NK-92 (cell line): ENCODE data around the gene PEMT.
"Not testable (repeated sequence)": the region's sequence is repeated elsewhere in the genome, so short reads cannot be mapped to it uniquely, and the experiment has no call there.

Experiments used
- DNase-seq: peaks from one replicate; lab custom pipeline; 2025; ENCODE audit not compliant: unreplicated experiment; lab: John Stamatoyannopoulos, UW

The PEMT gene

GRCh38 chr17:17591355-17592298 is at the start of gene PEMT:
TSS of gene PEMT (minus strand) at chr17:17591708. CDS start at chr17:17591626, 82 bp downstream.
- peak; percentile 53 for DNase-seq

- not testable (repeated sequence) for DNase-seq
These were observed 48.3 kb upstream of the PEMT start for GRCh38 chr17:17639661-17640270.

- no peak for DNase-seq
These were observed 47.0 kb upstream of the PEMT start for GRCh38 chr17:17638467-17638866.

GRCh38 chr17:17636272-17636885 is 44.9 kb upstream of the PEMT start:
- no peak for DNase-seq

GRCh38 chr17:17635537-17636271 is 44.2 kb upstream of the PEMT start:
- not testable (repeated sequence) for DNase-seq

GRCh38 chr17:17635126-17635525 is 43.6 kb upstream of the PEMT start:
- no peak for DNase-seq

- DNase-seq: no peak
These were observed 41.8 kb upstream of the PEMT start for GRCh38 chr17:17633310-17633709.

GRCh38 chr17:17632690-17633089 is 41.2 kb upstream of the PEMT start:
- DNase-seq: not testable (repeated sequence)

GRCh38 chr17:17628388-17629008 is 37.0 kb upstream of the PEMT start:
- no peak for DNase-seq

- no peak for DNase-seq
These were observed 35.3 kb upstream of the PEMT start for GRCh38 chr17:17626840-17627239.

- DNase-seq: no peak
These were observed 34.8 kb upstream of the PEMT start for GRCh38 chr17:17626151-17626805.

- no peak for DNase-seq
These were observed 33.2 kb upstream of the PEMT start for GRCh38 chr17:17624741-17625140.

GRCh38 chr17:17623904-17624303 is 32.4 kb upstream of the PEMT start:
- DNase-seq: no peak

GRCh38 chr17:17621254-17621653 is 29.7 kb upstream of the PEMT start:
- DNase-seq: no peak

GRCh38 chr17:17613708-17614114 is 22.2 kb upstream of the PEMT start:
- DNase-seq: no peak

- no peak for DNase-seq
These were observed 20.8 kb upstream of the PEMT start for GRCh38 chr17:17612085-17613022.

GRCh38 chr17:17609121-17609520 is 17.6 kb upstream of the PEMT start:
- no peak for DNase-seq

- DNase-seq: no peak
These were observed 15.0 kb upstream of the PEMT start for GRCh38 chr17:17606416-17607000.

- no peak for DNase-seq
These were observed 14.2 kb upstream of the PEMT start for GRCh38 chr17:17605729-17606088.
